Left renal pelvis (tissue), 4 donors: ENCODE results near the gene MSANTD7. TPM values are rescaled to one million over a fixed set of nuclear protein-coding genes. Genes with fewer than 3 reads are reported as not detected.
"Not testable (repeated sequence)": the region's sequence is repeated elsewhere in the genome, so short reads cannot be mapped to it uniquely, and the experiment has no call there.

Experiments
- DNase-seq, 4 donors: peaks; one replicate each; pipeline ENCODE4 v3.0.0-alpha.2; 2013; ENCODE audit warnings: low read depth in 4 of 4, low spot score in 3 of 4
- polyA plus RNA-seq, 4 donors: library from polyadenylated mRNA; unstranded; fragments of 120-200 nt; gene quantifications; one replicate each; pipeline ENCODE4 v1.2.1, GENCODE V29; 2013; ENCODE audit not compliant: insufficient read length in 4 of 4

MSANTD7 gene
- polyA plus RNA-seq, 4 donors = 16.9 to 17.8 (median 17.2) TPM

- DNase-seq = peak in 3 of 4 donors; percentile 6 to 68 (median 66)
Observed at GRCh38 chr10:14837003-14837756, 926 bp upstream of the MSANTD7 start.

GRCh38 chr10:14838582-14839304 lies 637 bp downstream of the MSANTD7 start:
- DNase-seq = peak in 1 of 4 donors; percentile 43

- no peak for DNase-seq
Observed at GRCh38 chr10:14839305-14839695, 1.2 kb downstream of the MSANTD7 start.

GRCh38 chr10:14840178-14840577 lies 2.1 kb downstream of the MSANTD7 start:
- DNase-seq = no peak

- no peak for DNase-seq
Observed at GRCh38 chr10:14843327-14843988, 5.4 kb downstream of the MSANTD7 start.

GRCh38 chr10:14844948-14845347 lies 6.8 kb downstream of the MSANTD7 start:
- DNase-seq = no peak

GRCh38 chr10:14852236-14852635 lies 14.1 kb downstream of the MSANTD7 start:
- no peak for DNase-seq

- DNase-seq = no peak
Observed at GRCh38 chr10:14855453-14855852, 17.3 kb downstream of the MSANTD7 start.

- DNase-seq = no peak
Observed at GRCh38 chr10:14858338-14858960, 20.3 kb downstream of the MSANTD7 start.

- no peak for DNase-seq
Observed at GRCh38 chr10:14859043-14859442, 20.9 kb downstream of the MSANTD7 start.

- DNase-seq = no peak
Observed at GRCh38 chr10:14859775-14860174, 21.7 kb downstream of the MSANTD7 start.

GRCh38 chr10:14860791-14861190 lies 22.7 kb downstream of the MSANTD7 start:
- DNase-seq = no peak

- DNase-seq = not testable (repeated sequence)
Observed at GRCh38 chr10:14864466-14864865, 26.4 kb downstream of the MSANTD7 start.

- DNase-seq = not testable (repeated sequence)
Observed at GRCh38 chr10:14864871-14865270, 26.8 kb downstream of the MSANTD7 start.

GRCh38 chr10:14873090-14873760 lies 35.1 kb downstream of the MSANTD7 start:
- DNase-seq = no peak

- no peak for DNase-seq
Observed at GRCh38 chr10:14875941-14876340, 37.8 kb downstream of the MSANTD7 start.

- no peak for DNase-seq
Observed at GRCh38 chr10:14876764-14877163, 38.7 kb downstream of the MSANTD7 start.

GRCh38 chr10:14878266-14879123 lies 40.4 kb downstream of the MSANTD7 start, which contains the start of gene SUV39H2:
SUV39H2 (plus strand) TSS chr10:14878866; CDS start chr10:14878889, 23 bp downstream.
- peak; percentile 81 to 93 (median 90) for DNase-seq
